Heart right ventricle (tissue), 16 donors: ENCODE results near the gene HPCAL1. TPM values are rescaled to one million over a fixed set of nuclear protein-coding genes. Genes with fewer than 3 reads are reported as not detected.

Source experiments
- ATAC-seq, 8 donors: fragments of 200-7000 bp; cut with Tn5 transposase; one replicate each; pipeline ENCODE4 v1.9.1; 2020; ENCODE audit warnings: mild to moderate bottlenecking in 8 of 8, moderate library complexity in 8 of 8, moderate number of reproducible peaks in 1 of 8
- DNase-seq, 2 donors: peaks; one replicate each; pipeline ENCODE4 v3.0.0-alpha.2; 2020
- H3K27ac ChIP-seq, 10 donors: fragments of 200-600 bp; sonication (generic) in 2 of 10; one replicate each; pipeline versions ENCODE4 v1.5.0 to v1.8.0; 2020 to 2022; ENCODE audit warnings: mild to moderate bottlenecking in 3 of 10
- H3K27me3 ChIP-seq, 7 donors: fragments of 200-600 bp; one replicate each; pipeline ENCODE4 v1.8.0; 2021 to 2022; ENCODE audit warnings: mild to moderate bottlenecking in 2 of 7
- H3K36me3 ChIP-seq, 9 donors: fragments of 200-600 bp; sonication (generic) in 1 of 9; one replicate each; pipeline versions ENCODE4 v1.5.0 to v1.8.0; 2020 to 2022; ENCODE audit warnings: mild to moderate bottlenecking in 2 of 9
- H3K4me1 ChIP-seq, 9 donors: fragments of 200-600 bp; sonication (generic) in 1 of 9; one replicate each; pipeline versions ENCODE4 v1.5.0 to v1.8.0; 2020 to 2022; ENCODE audit warnings: mild to moderate bottlenecking in 4 of 9
- H3K4me3 ChIP-seq, 10 donors: fragments of 200-600 bp; sonication (generic) in 2 of 10; one replicate each; pipeline versions ENCODE4 v1.5.0 to v1.8.0; 2020 to 2022; ENCODE audit warnings: mild to moderate bottlenecking in 7 of 10, moderate library complexity in 2 of 10
- H3K9me3 ChIP-seq, 11 donors: fragments of 200-600 bp in 10 of 11; sonication (generic) in 2 of 11; one replicate each; pipeline versions ENCODE4 v1.5.0 to v1.8.0; 2013 to 2022; ENCODE audit warnings: mild to moderate bottlenecking in 2 of 11, control low read depth in 1 of 11, moderate library complexity in 1 of 11
- WGBS, 2 donors: extraction: QIAGEN DNeasy Blood & Tissue Kit; methylation state at CpG; one replicate each; pipeline ENCODE4 v1.1.7; 2013; ENCODE audit warnings: inconsistent platforms in 1 of 2; 5-methylcytosine and 5-hydroxymethylcytosine counted together
- intact Hi-C, 10 donors: fragments of 100-400 bp; cut with DNase I; formaldehyde crosslinking; loops; one replicate each; pipeline versions ENCODE4 v1.11.1 to v1.14.2; 2022
- polyA plus RNA-seq, 2 donors: library from polyadenylated mRNA; stranded (reverse); fragments of 200-250 nt; gene quantifications; one replicate each; pipeline ENCODE4 v1.2.3, GENCODE V29; 2013
- total RNA-seq, 10 donors: library from RNA; stranded (reverse); fragmentation: NEBNext Ultra II Directional in 3 of 10; extraction: Animal tissue kit (Norgen Biotek cat#: 25700) in 3 of 10; gene quantifications; one replicate each; pipeline versions ENCODE4 v1.2.1 to v1.2.4, GENCODE V29; 2021 to 2023
- TF ChIP-seq, protein P1 (sequence below), 9 donors: fragments of 200-600 bp; sonication (generic) in 2 of 9; IDR thresholded peaks; one replicate each; pipeline versions ENCODE4 v1.5.0 to v1.8.0; 2021 to 2022; ENCODE audit warnings: antibody characterized with exemption in 9 of 9, mild to moderate bottlenecking in 5 of 9, moderate library complexity in 1 of 9
- donor health status: Arrhythmogenic right ventricular cardiomyopathy.
- donor health status: ischemic (EF 13 %, LVEDD 7.1; RV severe dilation, severe dysfunction).
- donor health status: healthy with polysubstance abuse.
- donor health status: DM: no; HTN: yes; CAD: no.
- donor health status: DM: no; HTN: no; CAD: no.
- donor health status: ischemic (EF 25% LVEDD 6.9; RV normal size, moderate dysfunction).
- donor health status: ischemic (EF 25% LVEDD 5.7; RV mildly dilated, moderate dysfunction).
- donor health status: healthy.
- donor health status: DM: yes; HTN: yes; CAD: no.
- donor health status: Ischemic cardiomyopathy.
- donor health status: ischemic (EF 35%, LVEDD 5.7; RV mildly dilated, moderate dysfunction).
- donor health status: nonischemic (EF 11% LVEDD 7.7; RV severe dilation, severe dysfunction).
- donor health status: DM: yes; HTN: yes; CAD: no.
- donor health status: PGD.
- donor health status: ischemic (EF 29% LVEDD 5.4; RV normal size, mild dysfunction).
- donor health status: nonischemic (EF 23%, LVEDD 6.1; RV moderate dilation, normal function).

The HPCAL1 gene
- total and polyA plus RNA-seq, 12 donors, result 15.8 to 49.2 (median 27.5) TPM

DNA sequence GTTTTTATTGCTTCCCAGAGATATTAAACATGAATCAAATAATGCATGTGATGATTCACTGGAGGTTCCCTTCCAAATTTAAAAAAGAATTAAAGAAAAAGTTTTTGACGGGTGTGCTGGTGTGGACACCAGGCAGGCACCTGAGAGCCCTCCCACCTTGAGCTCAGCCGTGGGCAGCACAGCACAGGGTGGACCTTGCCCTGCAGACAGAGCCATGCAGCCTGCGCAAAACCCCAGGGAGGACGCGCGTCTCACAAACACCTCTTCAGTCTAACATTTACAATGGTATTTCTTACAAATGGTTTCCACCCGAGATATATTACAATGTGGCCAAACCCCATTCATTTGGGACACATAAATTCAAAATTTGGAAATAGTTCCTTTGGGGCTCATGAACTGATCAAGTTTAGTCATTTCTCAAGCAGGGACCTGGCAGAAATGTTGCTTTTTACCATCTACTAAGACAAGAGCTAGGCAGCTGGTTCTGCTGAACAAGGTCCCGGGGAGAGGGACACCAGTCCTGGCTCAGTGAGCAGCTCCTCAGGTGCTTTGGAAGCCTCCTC, 100.0 kb downstream of the HPCAL1 start:
- TF ChIP-seq, protein P1, sequence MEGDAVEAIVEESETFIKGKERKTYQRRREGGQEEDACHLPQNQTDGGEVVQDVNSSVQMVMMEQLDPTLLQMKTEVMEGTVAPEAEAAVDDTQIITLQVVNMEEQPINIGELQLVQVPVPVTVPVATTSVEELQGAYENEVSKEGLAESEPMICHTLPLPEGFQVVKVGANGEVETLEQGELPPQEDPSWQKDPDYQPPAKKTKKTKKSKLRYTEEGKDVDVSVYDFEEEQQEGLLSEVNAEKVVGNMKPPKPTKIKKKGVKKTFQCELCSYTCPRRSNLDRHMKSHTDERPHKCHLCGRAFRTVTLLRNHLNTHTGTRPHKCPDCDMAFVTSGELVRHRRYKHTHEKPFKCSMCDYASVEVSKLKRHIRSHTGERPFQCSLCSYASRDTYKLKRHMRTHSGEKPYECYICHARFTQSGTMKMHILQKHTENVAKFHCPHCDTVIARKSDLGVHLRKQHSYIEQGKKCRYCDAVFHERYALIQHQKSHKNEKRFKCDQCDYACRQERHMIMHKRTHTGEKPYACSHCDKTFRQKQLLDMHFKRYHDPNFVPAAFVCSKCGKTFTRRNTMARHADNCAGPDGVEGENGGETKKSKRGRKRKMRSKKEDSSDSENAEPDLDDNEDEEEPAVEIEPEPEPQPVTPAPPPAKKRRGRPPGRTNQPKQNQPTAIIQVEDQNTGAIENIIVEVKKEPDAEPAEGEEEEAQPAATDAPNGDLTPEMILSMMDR (IDR thresholded peaks at IDR 0.05), result no peak
- Histone ChIP-seq H3K27ac (peak overlapping the region in 1 of 10 donors; percentile 85), H3K36me3 (peaks cover 0 to 4% (median 0%) of the 10 kb centered on the region in 9 donors), H3K9me3 (no peaks in the 10 kb centered on the region), H3K4me3 (no peak overlapping the region), H3K4me1 (peaks cover 23 to 91% (median 74%) of the 10 kb centered on the region in 9 donors), H3K27me3 (no peaks in the 10 kb centered on the region)
- WGBS, 2 donors, result 90 to 92% methylated on average over 8 of the region's 8 CpGs
- DNase-seq (no peak), ATAC-seq (no peak)
- intact Hi-C loops, result loop anchor here in 5 of 10 donors (5.0 to 10.0 kb wide), 4 partner anchors 70 to 278 kb away; partner anchors contain the start of genes HPCAL1 (in 3 of the 5) and RRM2 (in 1 of the 5)

DNA sequence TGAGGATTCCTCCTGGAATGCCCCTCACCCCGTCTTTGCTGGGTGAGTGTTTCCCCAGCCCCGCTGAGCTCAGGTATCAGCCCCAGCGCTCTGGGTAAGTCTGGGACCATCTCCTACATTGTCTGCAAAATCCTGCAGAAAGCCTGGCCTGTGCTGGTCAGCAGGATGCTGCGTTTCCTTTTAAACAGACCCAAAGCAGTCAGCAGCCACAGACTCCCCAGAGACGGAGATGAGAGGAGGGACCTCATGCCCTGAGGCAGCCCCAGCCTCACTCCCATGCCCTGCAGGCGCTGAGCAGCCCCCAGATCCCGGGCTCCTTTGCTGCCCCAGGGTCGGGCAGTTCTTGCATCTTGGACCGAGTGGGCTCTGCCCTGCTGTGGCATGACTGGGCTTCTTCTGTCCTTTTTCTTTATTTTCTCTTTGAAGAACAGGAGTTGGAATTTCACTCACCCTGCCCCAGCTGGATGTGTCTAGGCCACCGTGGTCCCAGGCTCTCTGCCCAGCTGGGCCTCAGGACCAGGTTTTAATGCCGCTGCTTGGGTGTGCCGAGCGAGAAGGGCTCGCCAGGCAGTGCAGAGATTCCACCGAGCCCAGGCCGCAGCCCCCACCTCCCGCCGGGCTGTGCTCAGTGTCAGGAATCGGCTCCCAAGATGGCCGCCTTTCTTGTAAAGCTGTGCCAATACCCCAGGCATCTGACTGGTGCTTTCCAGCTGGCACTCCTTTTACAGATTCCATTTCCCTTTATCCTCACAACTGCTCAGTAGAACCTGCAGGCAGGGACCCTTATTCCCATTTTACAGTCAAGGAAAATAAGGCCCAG, 101.8 kb downstream of the HPCAL1 start:
- 70% methylated on average over 20 of the region's 20 CpGs for WGBS, 2 donors
- peak overlapping the region in 3 of 10 donors; percentile 1 to 21 (median 16) for H3K4me3 ChIP-seq

DNA sequence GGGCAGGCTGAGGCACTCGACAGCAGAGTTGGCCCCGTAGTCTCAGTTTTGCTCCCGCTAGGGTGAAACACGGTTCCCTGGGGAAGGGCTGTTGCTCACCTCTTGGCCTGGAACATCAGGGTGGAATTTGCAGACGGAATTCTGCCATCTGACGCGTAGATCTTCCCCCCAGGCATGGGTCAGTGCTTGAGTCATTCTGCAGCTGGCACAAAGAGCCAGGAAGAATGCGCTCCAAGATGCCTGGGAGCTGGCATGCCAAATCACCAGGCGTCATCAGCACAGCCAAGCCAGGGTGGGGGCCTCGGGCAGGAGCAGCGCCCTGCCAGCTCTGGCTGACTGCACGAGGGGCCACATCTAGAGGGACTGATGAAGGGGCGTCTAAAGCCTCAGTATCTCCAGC, 102.7 kb downstream of the HPCAL1 start:
- no peaks in the 10 kb centered on the region for H3K27me3 ChIP-seq
- H3K4me1 ChIP-seq, result peaks cover 23 to 91% (median 73%) of the 10 kb centered on the region in 9 donors
- no peaks in the 10 kb centered on the region for H3K36me3 ChIP-seq
- H3K27ac ChIP-seq, result peak overlapping the region; percentile 9 to 87 (median 70)
- ATAC-seq (peak in 7 of 8 donors; percentile 13 to 85 (median 44)), DNase-seq (peak in 1 of 2 donors; percentile 59)
- intact Hi-C loops, result loop anchor here in 7 of 10 donors (5.0 to 10.0 kb wide), 8 partner anchors 73 to 283 kb away; partner anchors contain the start of genes HPCAL1 (in 3 of the 7) and RRM2 (in 3 of the 7)
- TF ChIP-seq, protein P1 (IDR thresholded peaks at IDR 0.05), result no peak
- H3K9me3 ChIP-seq, result no peaks in the 10 kb centered on the region
- 47 to 55% methylated on average over 13 of the region's 13 CpGs for WGBS, 2 donors
- peak overlapping the region in 1 of 10 donors; percentile 16 for H3K4me3 ChIP-seq

More for the DNA sequence above, 101.8 kb downstream of the HPCAL1 start:
- Histone ChIP-seq H3K4me1 (peaks cover 23 to 96% (median 80%) of the 10 kb centered on the region in 9 donors), H3K27ac (peak overlapping the region; percentile 9 to 87 (median 70)), H3K36me3 (peaks cover 0 to 3% (median 0%) of the 10 kb centered on the region in 9 donors), H3K27me3 (no peaks in the 10 kb centered on the region), H3K9me3 (no peaks in the 10 kb centered on the region)
- TF ChIP-seq, protein P1 (IDR thresholded peaks at IDR 0.05), result no peak
- DNase-seq (no peak), ATAC-seq (peak in 6 of 8 donors; percentile 17 to 69 (median 36))
- intact Hi-C loops, result loop anchor here in 9 of 10 donors (5.0 to 10.0 kb wide), 8 partner anchors 72 to 282 kb away; partner anchors contain the start of genes HPCAL1 (in 4 of the 9) and RRM2 (in 3 of the 9)

DNA sequence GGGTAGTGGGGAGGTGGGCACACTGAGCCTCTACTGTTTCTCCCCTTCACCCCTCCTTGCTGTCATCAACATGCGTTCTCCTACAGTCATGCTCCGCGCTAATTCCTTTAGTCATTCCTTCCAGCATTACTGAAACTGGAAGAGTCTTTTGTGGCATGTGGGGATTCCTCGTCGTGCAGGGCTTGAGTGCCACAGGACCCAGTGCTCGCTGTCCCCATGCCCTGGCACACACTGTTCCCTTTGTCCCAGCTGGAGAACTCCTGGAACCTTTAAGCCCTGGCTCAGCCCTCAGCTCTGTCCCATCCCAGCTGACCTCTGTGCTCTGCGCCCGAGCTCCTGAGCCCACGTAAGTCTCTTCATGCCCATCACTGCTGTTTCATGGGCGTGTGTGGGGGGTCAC, 103.3 kb downstream of the HPCAL1 start:
- peak overlapping the region in 9 of 10 donors; percentile 42 to 87 (median 71) for H3K27ac ChIP-seq
- no peaks in the 10 kb centered on the region for H3K27me3 ChIP-seq
- intact Hi-C loops, result loop anchor here in 7 of 10 donors (2.0 to 10.0 kb wide), 10 partner anchors 74 to 284 kb away; partner anchors contain the start of genes HPCAL1 (in 4 of the 7) and RRM2 (in 3 of the 7)
- 65 to 79% methylated on average over 10 of the region's 10 CpGs for WGBS, 2 donors
- H3K4me1 ChIP-seq, result peaks cover 23 to 88% (median 68%) of the 10 kb centered on the region in 9 donors
- H3K4me3 ChIP-seq, result no peak overlapping the region
- TF ChIP-seq, protein P1 (IDR thresholded peaks at IDR 0.05), result no peak
- ATAC-seq, result peak in 5 of 8 donors; percentile 12 to 74 (median 65)
- no peaks in the 10 kb centered on the region for H3K9me3 ChIP-seq
- no peak for DNase-seq
- H3K36me3 ChIP-seq, result no peaks in the 10 kb centered on the region
